Right forelimb (tissue), 1 donor: ENCODE results near the gene ST3GAL2.
A peak's percentile ranks its signal among the peaks of the same experiment; 100 is the strongest.

Experiments
- DNase-seq: peaks from one replicate; pipeline ENCODE4 v3.0.0-alpha.2; 2018

Gene ST3GAL2

GRCh38 chr16:70438969-70439862 is at the start of gene ST3GAL2:
TSS of gene ST3GAL2 (minus strand) at chr16:70439100. CDS start at chr16:70398530, 40,570 bp downstream.
- peak; percentile 98 for DNase-seq

DNA sequence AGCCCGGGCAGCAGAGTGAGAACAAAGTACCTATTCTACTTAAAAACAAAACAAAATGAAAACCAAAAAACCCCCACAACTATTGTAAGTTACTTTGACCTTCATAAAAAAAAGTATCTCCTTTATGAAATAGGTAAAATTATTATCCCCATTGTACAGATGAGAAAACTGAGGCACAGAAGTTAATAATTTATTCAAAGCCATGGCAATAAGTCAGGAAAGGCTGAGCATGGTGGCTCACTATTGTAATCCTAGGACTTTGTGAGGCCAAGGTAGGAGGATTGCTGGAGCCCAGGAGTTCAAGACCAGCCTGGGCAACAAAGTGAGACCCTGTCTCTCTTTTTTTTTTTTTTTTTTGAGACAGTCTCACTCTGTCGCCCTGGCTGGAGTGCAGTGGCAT is 46.0 kb upstream of the ST3GAL2 start:
- DNase-seq = no peak

GRCh38 chr16:70483426-70483825 is 44.5 kb upstream of the ST3GAL2 start:
- DNase-seq = no peak

DNA sequence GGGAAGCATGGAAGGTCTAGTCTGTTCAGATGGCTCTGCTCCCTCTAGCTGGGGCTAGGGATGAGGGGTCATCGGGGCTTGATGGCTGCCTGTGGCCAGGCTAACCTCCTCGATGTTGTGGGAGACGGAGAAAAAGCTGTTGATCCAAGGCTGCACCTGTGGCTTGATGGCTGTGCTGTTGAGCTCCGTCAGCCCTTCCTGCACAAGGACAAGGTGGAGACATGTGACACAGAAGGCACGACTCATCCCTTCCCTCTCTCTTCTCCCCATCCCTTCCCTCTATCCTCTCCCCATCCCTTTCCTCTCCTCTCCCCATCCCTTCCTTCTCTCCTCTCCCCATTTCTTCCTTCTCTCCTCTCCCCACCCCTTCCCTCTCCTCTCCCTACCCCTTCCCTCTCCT is 43.7 kb upstream of the ST3GAL2 start:
- no peak for DNase-seq

DNA sequence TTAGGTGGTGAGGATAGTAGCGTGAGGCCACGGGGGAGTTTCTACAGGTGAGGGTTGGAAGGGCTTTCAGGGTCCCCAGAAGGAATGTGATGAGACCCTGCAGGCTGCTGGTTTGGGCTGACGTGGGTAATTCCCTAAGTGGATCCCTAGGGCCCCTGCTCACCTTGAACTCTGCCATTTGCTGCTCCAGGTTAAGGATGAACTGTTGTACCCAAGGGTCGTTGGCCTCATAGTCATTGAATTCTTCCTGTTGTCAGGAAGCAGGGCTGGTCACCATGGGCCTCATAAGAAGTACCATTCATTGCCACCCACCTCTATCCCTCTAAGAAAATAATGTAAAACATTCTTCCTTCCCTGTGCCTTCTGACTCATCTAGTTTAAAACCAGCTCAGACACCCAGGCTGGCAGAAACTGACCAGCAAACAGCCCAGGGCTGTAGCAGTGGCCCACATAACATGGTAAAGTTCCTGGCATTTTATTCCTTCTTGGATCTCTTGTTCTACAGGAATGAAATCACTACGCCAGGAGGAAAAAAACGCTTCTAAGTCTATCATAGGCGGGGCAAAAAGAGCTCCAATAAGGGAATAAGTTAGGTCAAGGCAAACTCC is 43.1 kb upstream of the ST3GAL2 start:
- DNase-seq = no peak

GRCh38 chr16:70480127-70481105 is 41.5 kb upstream of the ST3GAL2 start:
- DNase-seq = no peak

GRCh38 chr16:70478912-70479341 is 40.0 kb upstream of the ST3GAL2 start:
- no peak for DNase-seq

GRCh38 chr16:70478169-70478568 is 39.3 kb upstream of the ST3GAL2 start:
- no peak for DNase-seq

- no peak for DNase-seq
These were observed 37.5 kb upstream of the ST3GAL2 start for GRCh38 chr16:70476272-70477020.

- DNase-seq = no peak
These were observed 36.4 kb upstream of the ST3GAL2 start for GRCh38 chr16:70475054-70475871.

DNA sequence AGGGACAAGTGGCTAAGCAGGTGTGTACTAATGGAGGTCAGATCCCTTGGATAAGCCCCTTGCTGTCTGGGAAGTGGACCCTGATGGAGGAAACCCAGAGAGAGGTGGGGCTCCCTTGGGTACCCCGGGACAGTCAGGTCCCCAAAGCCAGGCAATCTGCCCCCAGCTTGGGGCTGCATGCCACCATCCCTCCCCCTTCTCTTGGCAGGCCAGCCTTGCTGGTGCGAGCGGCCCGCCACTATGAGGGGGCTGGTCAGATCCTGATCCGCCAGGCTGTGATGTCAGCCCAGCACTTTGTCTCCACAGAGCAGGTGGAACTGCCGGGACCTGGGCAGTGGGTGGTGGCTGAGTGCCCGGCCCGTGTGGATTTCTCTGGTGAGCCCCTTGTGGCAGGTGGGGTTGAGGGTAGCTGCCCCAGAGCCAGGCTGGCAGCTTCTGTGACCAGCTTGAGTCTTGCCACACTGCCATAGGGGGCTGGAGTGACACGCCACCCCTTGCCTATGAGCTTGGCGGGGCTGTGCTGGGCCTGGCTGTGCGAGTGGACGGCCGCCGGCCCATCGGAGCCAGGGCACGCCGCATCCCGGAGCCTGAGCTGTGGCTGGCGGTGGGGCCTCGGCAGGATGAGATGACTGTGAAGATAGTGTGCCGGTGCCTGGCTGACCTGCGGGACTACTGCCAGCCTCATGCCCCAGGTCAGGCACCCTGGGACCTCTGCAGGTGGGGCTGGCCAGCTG is 35.6 kb upstream of the ST3GAL2 start:
- no peak for DNase-seq

DNA sequence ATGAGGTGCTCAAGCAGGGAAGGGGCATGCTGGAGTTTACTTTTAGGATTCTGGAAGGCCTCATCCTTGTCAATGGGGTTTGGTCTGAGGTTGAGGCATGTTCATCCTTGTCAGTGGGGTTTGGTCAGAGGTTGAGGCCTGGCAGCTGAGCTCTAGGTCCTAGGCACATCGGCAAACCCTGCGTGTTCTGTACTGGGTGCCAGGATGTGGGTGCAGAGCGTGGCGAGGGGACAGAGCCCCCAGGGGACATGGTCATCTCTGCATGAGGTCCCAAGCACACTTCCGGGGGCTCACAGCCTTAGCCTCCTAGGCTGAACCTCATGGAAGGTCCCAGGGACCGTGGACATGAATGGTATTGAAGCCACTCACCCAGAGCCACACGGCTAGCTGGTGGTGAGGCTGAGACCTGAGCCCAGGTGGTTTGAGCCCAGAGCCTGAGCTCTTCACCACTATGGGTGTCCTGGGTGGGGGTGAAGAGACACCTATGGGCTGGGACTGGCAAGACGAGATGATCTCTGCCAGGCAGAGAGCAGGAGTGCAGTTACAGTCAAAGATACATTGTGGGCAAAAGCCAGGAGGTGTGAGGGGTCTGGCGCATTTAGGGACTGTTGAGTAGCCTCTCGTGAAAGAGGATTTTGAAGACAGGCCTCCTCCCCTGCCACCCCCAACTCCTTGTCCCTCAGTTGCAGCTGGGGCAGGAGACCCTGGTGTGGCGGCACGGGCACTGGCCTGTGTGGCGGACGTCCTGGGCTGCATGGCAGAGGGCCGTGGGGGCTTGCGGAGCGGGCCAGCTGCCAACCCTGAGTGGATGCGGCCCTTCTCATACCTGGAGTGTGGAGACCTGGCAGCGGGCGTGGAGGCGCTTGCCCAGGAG is 34.8 kb upstream of the ST3GAL2 start:
- no peak for DNase-seq

- no peak for DNase-seq
These were observed 34.0 kb upstream of the ST3GAL2 start for GRCh38 chr16:70472786-70473433.

GRCh38 chr16:70470927-70471341 is 32.0 kb upstream of the ST3GAL2 start:
- no peak for DNase-seq

GRCh38 chr16:70470141-70470926 is 31.4 kb upstream of the ST3GAL2 start:
- no peak for DNase-seq

DNA sequence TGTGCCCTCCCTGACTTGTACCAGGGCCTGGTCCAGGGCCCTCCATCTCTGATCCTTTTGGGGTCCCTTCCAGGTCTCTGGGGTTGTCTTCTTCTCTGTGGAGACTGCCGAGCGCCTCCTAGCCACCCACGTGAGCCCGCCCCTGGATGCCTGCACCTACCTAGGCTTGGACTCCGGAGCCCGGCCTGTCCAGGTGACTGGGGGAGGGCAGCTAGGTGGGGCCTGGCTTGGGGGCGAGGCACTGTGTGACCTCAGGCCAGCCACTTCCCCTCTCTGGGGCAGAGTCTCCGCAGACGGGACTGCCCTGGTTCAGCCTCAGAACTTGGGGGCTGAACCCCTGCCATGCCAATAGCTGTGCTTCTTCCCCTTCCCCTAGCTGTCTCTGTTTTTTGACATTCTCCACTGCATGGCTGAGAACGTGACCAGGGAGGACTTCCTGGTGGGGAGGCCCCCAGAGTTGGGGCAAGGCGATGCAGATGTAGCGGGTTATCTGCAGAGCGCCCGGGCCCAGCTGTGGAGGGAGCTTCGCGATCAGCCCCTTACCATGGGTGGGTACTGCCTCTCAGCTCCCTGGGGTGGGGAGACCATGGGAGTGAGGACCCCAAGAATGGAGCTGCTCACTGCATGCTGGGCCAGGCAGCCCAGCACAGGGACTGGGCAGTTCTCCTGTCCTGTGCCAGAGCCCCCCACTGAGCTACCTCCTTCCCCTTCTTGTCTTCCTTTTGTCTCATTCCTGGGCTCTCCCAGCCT is 30.1 kb upstream of the ST3GAL2 start:
- no peak for DNase-seq

GRCh38 chr16:70467608-70468007 is 28.7 kb upstream of the ST3GAL2 start:
- no peak for DNase-seq
